HG03066 (cell line): ENCODE results near the gene DXO.
"Not testable (repeated sequence)": the region's sequence is repeated elsewhere in the genome, so short reads cannot be mapped to it uniquely, and the experiment has no call there.

Source experiments
- ATAC-seq: cut with Tn5 transposase; IDR thresholded peaks from one replicate; pipeline ENCODE4 v1.9.1; 2021; ENCODE audit warnings: low read depth; ENCODE audit not compliant: unreplicated experiment

DXO gene

GRCh38 chr6:31980195-31980876, 8.4 kb upstream of the DXO start:
- not testable (repeated sequence) for ATAC-seq

- ATAC-seq: no peak
Measured at GRCh38 chr6:31979238-31979898, 7.4 kb upstream of the DXO start.

GRCh38 chr6:31978831-31979230, 6.9 kb upstream of the DXO start:
- ATAC-seq: no peak

GRCh38 chr6:31977816-31978431, 6.0 kb upstream of the DXO start:
- no peak for ATAC-seq

- not testable (repeated sequence) for ATAC-seq
Measured at GRCh38 chr6:31976065-31976464, 4.1 kb upstream of the DXO start.

- no peak for ATAC-seq
Measured at GRCh38 chr6:31972709-31973350, 892 bp upstream of the DXO start.

GRCh38 chr6:31971279-31971992, 502 bp downstream of the DXO start:
- no peak for ATAC-seq

- no peak for ATAC-seq
Measured at GRCh38 chr6:31970604-31971271, 1.2 kb downstream of the DXO start.

GRCh38 chr6:31969712-31970603, 2.0 kb downstream of the DXO start:
- no peak for ATAC-seq

GRCh38 chr6:31968791-31969711, 2.9 kb downstream of the DXO start:
- ATAC-seq: no peak

- no peak for ATAC-seq
Measured at GRCh38 chr6:31968326-31968725, 3.6 kb downstream of the DXO start.

GRCh38 chr6:31967926-31968320, 4.0 kb downstream of the DXO start:
- no peak for ATAC-seq

GRCh38 chr6:31966997-31967925, 4.7 kb downstream of the DXO start:
- no peak for ATAC-seq

- ATAC-seq: no peak
Measured at GRCh38 chr6:31966506-31966905, 5.4 kb downstream of the DXO start.

GRCh38 chr6:31965700-31966099, 6.2 kb downstream of the DXO start:
- no peak for ATAC-seq

GRCh38 chr6:31963921-31964320, 8.0 kb downstream of the DXO start:
- no peak for ATAC-seq

GRCh38 chr6:31961616-31962015, 10.3 kb downstream of the DXO start:
- no peak for ATAC-seq
